K562 (cell line): ENCODE measurements around the gene IGSF3. TPM values are rescaled to one million over a fixed set of nuclear protein-coding genes. Genes with fewer than 3 reads are reported as not detected.

Source experiments
- CHD2 ChIP-seq: IDR thresholded peaks from 2 replicates; pipeline ENCODE4 v1.6.1; 2011; ENCODE audit warnings: low read depth, low read length
- ELF1 ChIP-seq: fragments of 200-800 bp; sonication (Bioruptor generic); IDR thresholded peaks from 2 replicates; pipeline ENCODE4 v1.6.1; 2016; ENCODE audit warnings: missing genetic modification characterization, missing compliant biosample characterization
- KLF1 ChIP-seq: fragments of 450-650 bp; IDR thresholded peaks from 2 replicates; pipeline ENCODE4 v1.6.1; 2016; ENCODE audit warnings: missing genetic modification characterization, missing compliant biosample characterization
- MAFF ChIP-seq: IDR thresholded peaks from 2 replicates; pipeline ENCODE4 v1.6.1; 2012; ENCODE audit warnings: low read length, improper control_type of control experiment
- TEAD4 ChIP-seq, 2 experiments: sonication (generic) in 1 of 2; formaldehyde crosslinking in 1 of 2; IDR thresholded peaks; 2 replicates each; pipeline versions ENCODE4 v1.6.1 to v1.8.0; 2012 to 2022; ENCODE audit warnings: borderline replicate concordance in 1 of 2, inconsistent platforms in 1 of 2, low read length in 1 of 2, mild to moderate bottlenecking in 1 of 2, missing genetic modification reagents in 1 of 2
- TOE1 ChIP-seq, 2 experiments: fragments of 450-650 bp in 1 of 2; sonication (generic) in 1 of 2; formaldehyde crosslinking in 1 of 2; IDR thresholded peaks; 2 replicates each; pipeline versions ENCODE4 v1.7.1 to v1.8.0; 2016 to 2022; ENCODE audit warnings: borderline replicate concordance in 2 of 2, mild to moderate bottlenecking in 2 of 2, antibody characterized with exemption in 1 of 2, inconsistent platforms in 1 of 2, low read depth in 1 of 2, missing genetic modification reagents in 1 of 2, moderate library complexity in 1 of 2
- TRIM24 ChIP-seq, 2 experiments: fragments of 450-650 bp; IDR thresholded peaks; 2 replicates each; pipeline ENCODE4 v1.6.1; 2016
- YBX1 ChIP-seq: fragments of 450-650 bp; IDR thresholded peaks from 2 replicates; pipeline ENCODE4 v1.7.1; 2016; ENCODE audit warnings: mild to moderate bottlenecking
- ZNF133 ChIP-seq: fragments of 250-450 bp; sonication (Bioruptor Pico); IDR thresholded peaks from 2 replicates; pipeline ENCODE4 v1.4.0; 2020; ENCODE audit warnings: mild to moderate bottlenecking
- ZNF79 ChIP-seq: fragments of 250-450 bp; sonication (Bioruptor Pico); IDR thresholded peaks from 2 replicates; pipeline ENCODE4 v1.4.0; 2020; ENCODE audit warnings: low read depth, mild to moderate bottlenecking, moderate library complexity
- polyA plus RNA-seq, 8 experiments: library from polyadenylated mRNA; depleted of rRNA in 4 of 8; stranded (reverse) in 5 of 8; unstranded in 3 of 8; fragments of >200 nt; fragmentation: Nextera tagmentation in 2 of 8; fragmentation: Illumina TruSeq in 1 of 8; extraction: Ambion mirVana in 2 of 8; extraction: Trizol in 1 of 8; gene quantifications; 2 replicates each; pipeline versions ENCODE4 v1.2.1 to v1.2.3, GENCODE V29; 2011 to 2014; ENCODE audit warnings: inconsistent platforms in 1 of 8, missing spikeins in 1 of 8
- total RNA-seq, 7 experiments: library from RNA; depleted of rRNA in 6 of 7; stranded (reverse); fragments of >200 nt in 6 of 7; fragmentation: Illumina TruSeq in 2 of 7; extraction: Trizol in 2 of 7; gene quantifications; 2 replicates each; pipeline versions ENCODE4 v1.2.1 to v1.2.3, GENCODE V29; 2011 to 2021; ENCODE audit warnings: low replicate concordance in 1 of 7
- TF ChIP-seq, protein P1 (sequence below): fragments of 250-450 bp; sonication (Bioruptor Pico); IDR thresholded peaks from 2 replicates; pipeline ENCODE4 v1.5.0; 2021
- TF ChIP-seq, protein P2 (sequence below), 2 experiments: fragments of 450-650 bp; IDR thresholded peaks; 2 replicates each; pipeline ENCODE4 v1.6.1; 2016; ENCODE audit warnings: mild to moderate bottlenecking in 2 of 2, borderline replicate concordance in 1 of 2, low read depth in 1 of 2, moderate library complexity in 1 of 2
- TF ChIP-seq, protein P3 (sequence below): fragments of 450-650 bp; IDR thresholded peaks from 2 replicates; pipeline ENCODE4 v1.6.1; 2016; ENCODE audit warnings: antibody characterized with exemption
- TF ChIP-seq, protein P4 (sequence below): conservative IDR thresholded peaks from 2 replicates; pipeline ENCODE4 v1.6.1; 2011; ENCODE audit warnings: low read depth, mild to moderate bottlenecking, low read length; ENCODE audit not compliant: control insufficient read depth

Gene IGSF3
- total and polyA plus RNA-seq, 9 of the 15 experiments (the other 6 are each of a cell fraction or from before 2014, with no cell fraction given) = 1.1 to 15.0 (median 8.3) TPM

DNA sequence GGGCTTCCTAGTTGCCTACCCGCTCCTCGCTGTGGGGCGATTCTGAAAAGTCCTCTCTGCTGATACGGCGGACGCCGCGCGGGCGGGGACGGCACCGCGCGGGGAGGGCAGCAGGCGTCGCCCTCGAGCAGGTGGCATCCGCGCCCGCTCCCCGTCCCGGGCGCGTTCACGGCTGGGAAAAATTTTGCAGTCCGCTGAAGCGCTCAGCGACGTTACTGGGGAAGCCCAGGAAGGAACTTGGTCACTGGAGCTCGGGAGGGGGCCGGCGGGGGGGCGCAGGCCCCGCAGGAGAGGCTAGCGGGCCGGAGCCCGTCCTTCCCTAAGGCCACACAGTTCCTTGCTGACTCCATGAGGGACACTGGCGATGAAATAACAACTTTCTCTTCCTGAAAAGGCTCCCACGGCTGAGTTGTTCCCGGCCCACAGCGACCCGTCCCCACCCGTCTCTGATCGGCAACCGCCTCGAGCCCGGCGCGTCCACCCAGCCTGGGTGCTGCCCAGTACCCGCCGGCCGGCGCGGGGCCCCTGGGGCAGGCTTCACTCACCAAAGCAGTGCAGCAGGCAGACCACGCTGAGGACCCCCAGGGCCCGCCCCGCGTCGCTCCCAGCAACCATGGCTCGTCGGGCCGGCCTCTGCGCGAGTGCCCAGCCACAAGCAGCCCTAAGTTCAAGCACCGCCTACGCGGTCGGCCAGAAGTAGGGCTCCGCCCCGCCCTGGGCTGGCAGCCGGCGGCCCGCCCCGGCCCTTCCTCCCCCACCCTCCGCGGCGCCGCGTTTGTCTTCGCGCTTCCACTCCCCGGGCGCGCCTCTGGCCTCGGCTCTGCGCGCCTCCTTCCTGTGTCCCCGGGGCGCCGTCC, 96.9 kb downstream of the IGSF3 start, which contains the start of gene CD58 (continued):
- TF ChIP-seq TOE1 (IDR thresholded peaks at IDR 0.05; ENCODE audit: borderline replicate concordance) = no peak
- 0 out of 2 replicates have a peak, but pooled peaks have one; percentile 68 for TF ChIP-seq TOE1 (CRISPR knock-in tag; IDR thresholded peaks at IDR 0.05; ENCODE audit: borderline replicate concordance, low read depth)
- no peak for TF ChIP-seq ZNF133 (CRISPR knock-in tag)
- TF ChIP-seq, protein P1, sequence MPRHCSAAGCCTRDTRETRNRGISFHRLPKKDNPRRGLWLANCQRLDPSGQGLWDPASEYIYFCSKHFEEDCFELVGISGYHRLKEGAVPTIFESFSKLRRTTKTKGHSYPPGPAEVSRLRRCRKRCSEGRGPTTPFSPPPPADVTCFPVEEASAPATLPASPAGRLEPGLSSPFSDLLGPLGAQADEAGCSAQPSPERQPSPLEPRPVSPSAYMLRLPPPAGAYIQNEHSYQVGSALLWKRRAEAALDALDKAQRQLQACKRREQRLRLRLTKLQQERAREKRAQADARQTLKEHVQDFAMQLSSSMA (CRISPR knock-in tag) = no peak
- TF ChIP-seq YBX1 = no peak
- TF ChIP-seq TEAD4 (IDR thresholded peaks at IDR 0.05; ENCODE audit: low read length) = peak; percentile 18; the same call in 1 of the 2 replicates
- no peak for TF ChIP-seq TEAD4 (CRISPR knock-in tag; IDR thresholded peaks at IDR 0.05; ENCODE audit: borderline replicate concordance)
- TF ChIP-seq, protein P2, sequence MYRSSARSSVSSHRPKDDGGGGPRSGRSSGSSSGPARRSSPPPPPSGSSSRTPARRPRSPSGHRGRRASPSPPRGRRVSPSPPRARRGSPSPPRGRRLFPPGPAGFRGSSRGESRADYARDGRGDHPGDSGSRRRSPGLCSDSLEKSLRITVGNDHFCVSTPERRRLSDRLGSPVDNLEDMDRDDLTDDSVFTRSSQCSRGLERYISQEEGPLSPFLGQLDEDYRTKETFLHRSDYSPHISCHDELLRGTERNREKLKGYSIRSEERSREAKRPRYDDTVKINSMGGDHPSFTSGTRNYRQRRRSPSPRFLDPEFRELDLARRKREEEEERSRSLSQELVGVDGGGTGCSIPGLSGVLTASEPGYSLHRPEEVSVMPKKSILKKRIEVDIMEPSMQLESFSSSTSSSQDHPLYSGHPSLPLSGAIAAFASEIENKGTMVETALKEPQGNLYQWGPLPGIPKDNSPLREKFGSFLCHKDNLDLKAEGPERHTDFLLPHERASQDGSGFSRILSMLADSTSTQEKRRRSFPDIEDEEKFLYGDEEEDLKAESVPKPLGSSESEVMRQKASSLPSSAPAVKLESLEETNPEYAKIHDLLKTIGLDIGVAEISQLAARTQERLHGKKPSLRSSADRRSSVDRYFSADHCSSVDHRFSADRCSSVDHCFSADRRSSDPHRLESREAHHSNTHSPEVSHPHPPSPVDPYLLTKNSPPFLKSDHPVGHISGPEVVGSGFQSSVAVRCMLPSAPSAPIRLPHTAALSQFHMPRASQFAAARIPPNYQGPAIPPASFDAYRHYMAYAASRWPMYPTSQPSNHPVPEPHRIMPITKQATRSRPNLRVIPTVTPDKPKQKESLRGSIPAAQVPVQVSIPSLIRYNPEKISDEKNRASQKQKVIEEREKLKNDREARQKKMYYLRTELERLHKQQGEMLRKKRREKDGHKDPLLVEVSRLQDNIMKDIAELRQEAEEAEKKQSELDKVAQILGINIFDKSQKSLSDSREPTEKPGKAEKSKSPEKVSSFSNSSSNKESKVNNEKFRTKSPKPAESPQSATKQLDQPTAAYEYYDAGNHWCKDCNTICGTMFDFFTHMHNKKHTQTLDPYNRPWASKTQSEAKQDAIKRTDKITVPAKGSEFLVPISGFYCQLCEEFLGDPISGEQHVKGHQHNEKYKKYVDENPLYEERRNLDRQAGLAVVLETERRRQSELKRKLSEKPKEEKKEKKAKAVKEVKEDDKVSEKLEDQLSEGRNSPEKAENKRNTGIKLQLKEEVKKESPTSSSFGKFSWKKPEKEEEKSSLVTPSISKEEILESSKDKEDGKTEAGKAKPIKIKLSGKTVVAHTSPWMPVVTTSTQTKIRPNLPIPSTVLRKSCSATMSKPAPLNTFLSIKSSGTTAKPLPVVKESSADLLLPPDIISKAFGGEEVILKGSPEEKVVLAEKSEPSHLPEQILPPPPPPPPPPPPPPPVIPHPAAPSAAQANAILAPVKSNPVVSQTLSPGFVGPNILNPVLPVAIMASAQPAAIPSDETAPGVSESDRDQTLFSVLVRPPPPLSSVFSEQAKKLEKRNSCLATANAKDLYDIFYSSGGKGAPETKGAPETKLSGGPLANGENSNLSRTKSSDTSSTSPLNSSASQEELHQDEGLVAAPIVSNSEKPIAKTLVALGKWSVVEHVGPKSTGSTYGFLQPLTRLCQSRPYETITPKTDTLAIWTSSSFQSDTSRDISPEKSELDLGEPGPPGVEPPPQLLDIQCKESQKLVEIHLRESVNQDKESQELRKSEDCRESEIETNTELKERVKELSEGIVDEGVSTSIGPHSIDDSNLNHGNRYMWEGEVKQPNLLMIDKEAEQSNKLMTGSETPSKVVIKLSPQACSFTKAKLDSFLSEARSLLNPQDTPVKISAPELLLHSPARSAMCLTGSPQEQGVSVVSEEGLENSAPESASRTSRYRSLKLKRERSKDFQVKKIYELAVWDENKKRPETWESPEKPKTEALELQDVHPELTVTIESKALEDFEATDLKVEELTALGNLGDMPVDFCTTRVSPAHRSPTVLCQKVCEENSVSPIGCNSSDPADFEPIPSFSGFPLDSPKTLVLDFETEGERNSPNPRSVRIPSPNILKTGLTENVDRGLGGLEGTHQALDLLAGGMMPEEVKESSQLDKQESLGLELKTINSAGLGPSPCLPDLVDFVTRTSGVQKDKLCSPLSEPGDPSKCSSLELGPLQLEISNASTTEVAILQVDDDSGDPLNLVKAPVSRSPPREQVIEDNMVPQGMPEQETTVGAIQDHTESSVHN (IDR thresholded peaks at IDR 0.05; ENCODE audit: borderline replicate concordance in 1 of 2, low read depth in 1 of 2) = no peak
- peak; percentile 5; the same call in 1 of the 2 replicates for TF ChIP-seq ELF1 (tag)
- 0 out of 2 replicates have a peak, but pooled peaks have one; percentile 24 for TF ChIP-seq CHD2
- TF ChIP-seq ZNF79 (CRISPR knock-in tag) = no peak
- TF ChIP-seq, protein P3, sequence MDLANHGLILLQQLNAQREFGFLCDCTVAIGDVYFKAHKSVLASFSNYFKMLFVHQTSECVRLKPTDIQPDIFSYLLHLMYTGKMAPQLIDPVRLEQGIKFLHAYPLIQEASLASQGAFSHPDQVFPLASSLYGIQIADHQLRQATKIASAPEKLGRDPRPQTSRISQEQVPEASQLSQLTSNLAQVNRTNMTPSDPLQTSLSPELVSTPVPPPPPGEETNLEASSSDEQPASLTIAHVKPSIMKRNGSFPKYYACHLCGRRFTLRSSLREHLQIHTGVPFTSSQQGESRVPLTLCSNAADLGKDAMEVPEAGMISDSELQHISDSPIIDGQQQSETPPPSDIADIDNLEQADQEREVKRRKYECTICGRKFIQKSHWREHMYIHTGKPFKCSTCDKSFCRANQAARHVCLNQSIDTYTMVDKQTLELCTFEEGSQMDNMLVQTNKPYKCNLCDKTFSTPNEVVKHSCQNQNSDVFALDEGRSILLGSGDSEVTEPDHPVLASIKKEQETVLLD = no peak
- peak in 1 of 2 experiments; percentile 73; a peak in 1 of 4 replicates for TF ChIP-seq TRIM24 (IDR thresholded peaks at IDR 0.05)
- TF ChIP-seq, protein P4, sequence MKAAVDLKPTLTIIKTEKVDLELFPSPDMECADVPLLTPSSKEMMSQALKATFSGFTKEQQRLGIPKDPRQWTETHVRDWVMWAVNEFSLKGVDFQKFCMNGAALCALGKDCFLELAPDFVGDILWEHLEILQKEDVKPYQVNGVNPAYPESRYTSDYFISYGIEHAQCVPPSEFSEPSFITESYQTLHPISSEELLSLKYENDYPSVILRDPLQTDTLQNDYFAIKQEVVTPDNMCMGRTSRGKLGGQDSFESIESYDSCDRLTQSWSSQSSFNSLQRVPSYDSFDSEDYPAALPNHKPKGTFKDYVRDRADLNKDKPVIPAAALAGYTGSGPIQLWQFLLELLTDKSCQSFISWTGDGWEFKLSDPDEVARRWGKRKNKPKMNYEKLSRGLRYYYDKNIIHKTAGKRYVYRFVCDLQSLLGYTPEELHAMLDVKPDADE = peak; percentile 54
- no peak for TF ChIP-seq KLF1
- TF ChIP-seq MAFF = no peak
